HG03520 (cell line): ENCODE measurements around the gene RAB36.

Source experiments
- ATAC-seq: cut with Tn5 transposase; IDR thresholded peaks from one replicate; pipeline ENCODE4 v1.9.1; 2021; ENCODE audit warnings: mild to moderate bottlenecking, moderate library complexity; ENCODE audit not compliant: unreplicated experiment

RAB36 gene

DNA sequence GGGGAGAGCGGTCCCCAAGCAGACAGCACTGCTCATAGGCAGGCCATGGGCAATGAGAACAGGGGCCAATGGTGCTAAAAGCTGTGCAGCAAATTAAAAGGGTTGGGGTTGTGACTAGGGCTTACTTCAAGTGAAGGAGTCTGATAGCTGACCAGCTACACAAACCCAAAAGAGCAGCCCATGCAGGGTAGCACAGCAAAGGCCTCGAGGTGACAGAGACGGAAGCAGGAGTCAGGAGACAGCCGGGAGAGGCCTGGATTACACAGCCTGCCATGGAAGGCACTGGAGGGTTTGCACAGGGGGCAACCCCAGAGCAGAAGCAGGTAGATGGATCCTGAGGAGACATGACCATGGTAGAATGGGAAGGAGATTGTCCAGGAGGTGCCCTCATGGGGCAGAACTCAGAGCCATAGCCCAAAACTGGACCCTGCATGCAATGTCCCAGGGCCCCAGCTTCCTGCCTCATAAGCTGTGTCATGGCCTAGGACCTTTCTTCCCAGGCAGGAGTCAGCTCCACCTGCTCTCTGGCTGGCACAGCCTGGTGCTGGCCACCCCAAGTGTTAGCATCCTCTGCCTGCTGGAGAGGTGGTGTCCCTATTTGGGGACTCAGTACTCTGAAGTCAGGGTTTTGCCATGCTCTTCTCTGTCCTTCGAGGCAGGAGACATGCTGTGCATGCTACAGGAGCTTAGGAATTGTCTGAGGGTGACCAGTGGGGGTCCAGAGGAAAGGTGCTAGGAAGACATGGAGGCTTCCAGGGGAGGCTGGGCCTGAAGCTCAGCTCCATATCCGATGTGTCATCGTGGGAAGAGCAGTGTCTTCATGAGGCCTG lies 36.8 kb upstream of the RAB36 start:
- no peak for ATAC-seq

- ATAC-seq = no peak
Measured at GRCh38 chr22:23109079-23109347, 36.3 kb upstream of the RAB36 start.

DNA sequence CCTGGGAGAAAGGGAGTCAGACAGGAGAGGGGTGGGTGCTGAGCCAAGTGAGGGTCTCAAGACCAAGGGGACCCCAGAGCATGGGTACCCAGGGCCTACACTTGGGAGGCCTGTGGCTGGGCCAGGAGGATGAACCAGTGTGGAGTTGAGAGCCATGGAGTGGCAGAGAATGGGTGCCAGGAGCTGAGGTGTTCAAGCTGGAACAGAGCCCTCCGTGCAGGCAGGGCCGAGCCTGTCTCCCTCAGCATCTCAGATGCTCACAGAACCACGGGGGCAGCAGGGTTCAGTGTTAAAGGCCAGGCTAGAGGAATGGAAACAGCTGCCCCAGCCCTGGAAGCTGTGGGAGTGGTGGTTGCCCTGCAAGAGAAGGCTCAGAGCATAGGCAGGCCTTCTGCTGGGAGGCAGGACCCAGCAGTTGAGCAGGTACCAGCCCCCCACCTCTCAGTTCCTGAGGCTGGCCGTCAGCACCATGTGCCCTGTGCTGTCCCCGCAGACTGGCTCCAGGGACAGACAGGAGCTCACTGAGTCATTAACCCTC lies 35.8 kb upstream of the RAB36 start:
- no peak for ATAC-seq

DNA sequence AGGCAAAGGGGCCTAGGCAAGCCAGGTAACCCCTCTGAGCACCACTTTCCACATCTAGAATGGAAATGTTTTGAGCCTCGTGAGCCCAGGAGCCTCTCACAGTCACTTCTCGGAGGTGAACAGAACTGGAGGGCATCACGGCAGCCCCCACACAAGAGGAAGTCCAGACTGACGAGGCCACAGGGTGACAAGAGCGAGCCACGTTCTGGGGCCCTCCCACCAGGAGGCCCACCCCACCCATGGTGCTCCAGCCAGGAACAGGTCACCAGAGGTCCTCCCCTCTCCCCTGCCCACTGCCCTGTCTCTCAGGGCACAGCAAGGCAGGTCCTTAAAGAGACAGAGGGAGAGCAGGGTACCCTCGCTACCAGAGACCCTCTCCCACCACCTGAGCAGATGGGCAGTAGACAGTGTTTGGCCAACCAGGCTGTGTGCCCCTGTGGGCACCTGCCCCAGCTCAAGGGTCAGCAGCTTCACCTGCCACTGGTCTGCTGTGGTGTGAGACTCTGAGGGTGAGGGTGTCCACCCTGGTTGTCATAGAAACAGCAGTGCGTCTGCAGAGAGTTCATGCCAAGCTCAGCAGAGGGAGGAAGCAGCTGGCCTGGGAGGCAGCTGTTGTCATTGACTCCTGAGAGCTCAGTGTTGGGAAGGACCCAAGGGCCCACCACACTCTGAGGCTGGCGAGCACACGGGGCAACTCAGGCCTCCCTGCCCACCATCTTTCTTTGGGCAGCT lies 34.9 kb upstream of the RAB36 start:
- ATAC-seq = no peak

GRCh38 chr22:23110922-23111527 lies 34.3 kb upstream of the RAB36 start:
- ATAC-seq = no peak

GRCh38 chr22:23112472-23113012 lies 32.7 kb upstream of the RAB36 start:
- ATAC-seq = no peak

- ATAC-seq = no peak
Measured at GRCh38 chr22:23113067-23113846, 32.0 kb upstream of the RAB36 start.

GRCh38 chr22:23113847-23114720 lies 31.2 kb upstream of the RAB36 start:
- ATAC-seq = no peak

- no peak for ATAC-seq
Measured at GRCh38 chr22:23114721-23115020, 30.6 kb upstream of the RAB36 start.

GRCh38 chr22:23115369-23115768 lies 29.9 kb upstream of the RAB36 start:
- ATAC-seq = no peak

- ATAC-seq = no peak
Measured at GRCh38 chr22:23115825-23116494, 29.3 kb upstream of the RAB36 start.

- no peak for ATAC-seq
Measured at GRCh38 chr22:23116506-23117263, 28.6 kb upstream of the RAB36 start.

GRCh38 chr22:23117275-23117674 lies 28.0 kb upstream of the RAB36 start:
- ATAC-seq = no peak

DNA sequence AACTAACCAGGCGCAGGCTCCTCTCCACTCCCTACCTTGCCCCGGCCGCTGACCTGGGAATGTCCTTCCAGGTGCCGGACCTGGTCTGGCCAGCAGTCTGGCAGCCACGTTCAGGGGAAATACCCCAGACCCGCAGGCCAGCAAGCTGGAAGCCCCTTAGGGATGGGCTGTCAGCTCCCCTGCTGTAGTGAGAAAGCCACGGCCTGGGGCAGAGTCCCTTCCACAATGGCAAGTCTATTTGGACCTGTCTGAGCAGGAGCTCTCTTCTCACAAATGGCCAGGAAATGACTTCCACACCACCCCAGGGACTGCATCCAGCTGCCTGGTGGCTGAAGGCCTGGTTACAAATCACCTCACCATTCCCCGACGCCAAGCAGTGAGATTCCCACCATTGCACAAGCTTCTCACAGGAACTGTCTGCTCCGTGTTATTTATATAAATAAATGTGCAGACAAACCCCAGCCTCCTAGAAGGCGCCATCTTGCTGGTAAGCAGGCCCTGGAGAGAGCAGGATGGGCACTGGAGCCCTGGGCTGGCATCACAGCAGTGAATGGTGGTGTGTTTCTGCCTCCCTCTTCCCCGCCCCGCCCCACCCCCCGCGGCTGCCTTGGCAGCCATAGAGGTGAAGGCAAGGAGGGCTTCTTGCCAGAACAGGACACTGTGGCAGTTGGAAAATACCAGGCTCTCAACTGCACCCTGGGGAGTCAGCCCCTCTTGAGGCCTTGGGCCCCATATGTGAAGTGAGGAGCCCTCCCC lies 27.2 kb upstream of the RAB36 start:
- ATAC-seq = no peak

- ATAC-seq = no peak
Measured at GRCh38 chr22:23118647-23119493, 26.4 kb upstream of the RAB36 start.

GRCh38 chr22:23119494-23120414 lies 25.5 kb upstream of the RAB36 start:
- ATAC-seq = no peak
